ENCODE measurements around the gene RHBDD1. TPM values are rescaled to one million over a fixed set of nuclear protein-coding genes. Genes with fewer than 3 reads are reported as not detected.

The RHBDD1 gene
- total RNA-seq, 3 donors from 2014 or later (not counting 1 experiment from before 2014, with no cell fraction given), result 33.7 to 49.7 (median 47.7) TPM

DNA sequence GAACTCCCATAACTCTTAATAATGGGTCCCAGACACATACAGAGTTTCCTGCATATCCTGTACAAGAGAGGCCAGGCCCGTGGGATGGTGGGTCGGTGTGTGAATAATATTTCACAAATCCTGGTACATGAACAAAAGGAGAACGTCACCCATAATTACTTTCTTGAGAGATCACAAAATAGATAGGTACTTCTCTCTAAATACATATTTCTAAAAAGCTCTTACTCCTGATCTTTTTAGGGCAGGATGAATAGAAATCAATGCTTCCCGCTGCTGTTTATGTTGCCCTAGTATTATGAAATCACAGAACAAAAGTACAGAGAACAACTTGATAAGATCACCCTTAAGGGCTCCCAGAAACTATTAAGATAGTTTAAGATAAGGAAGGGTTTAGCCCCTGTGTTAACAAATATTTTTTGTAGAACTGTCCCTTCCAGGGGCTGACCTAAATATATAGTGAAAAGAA lies 41.6 kb upstream of the RHBDD1 start:
- no peaks in the 10 kb centered on the region for H3K9me3 Mint-ChIP-seq
- H3K4me3 Mint-ChIP-seq, result peak overlapping the region; percentile 7
- peaks cover 21 to 36% of the 10 kb centered on the region in 2 donors for H3K27me3 Mint-ChIP-seq (ENCODE audit: low read depth in 2 of 2)
- H3K4me3 ChIP-seq (ENCODE audit: low read length), result no peak overlapping the region
- H3K4me1 ChIP-seq (ENCODE audit: control insufficient read depth, insufficient read depth, low read length), result peaks cover 30% of the 10 kb centered on the region
- H3K9me3 ChIP-seq (ENCODE audit: control insufficient read depth, insufficient read depth, low read length), result no peaks in the 10 kb centered on the region
- H3K4me1 Mint-ChIP-seq, result peaks cover 9 to 14% of the 10 kb centered on the region in 2 donors
- peaks cover 11% of the 10 kb centered on the region for H3K27me3 ChIP-seq (ENCODE audit: control insufficient read depth, insufficient read depth, low read length)
- no peaks in the 10 kb centered on the region for H3K36me3 ChIP-seq (ENCODE audit: control insufficient read depth, insufficient read depth, low read length)
- H3K36me3 Mint-ChIP-seq, result no peaks in the 10 kb centered on the region
- intact Hi-C loops (cut with micrococcal nuclease), result no loop called here
- DNase-seq, result no peak
- ATAC-seq, result no peak
- TF ChIP-seq, protein P1, sequence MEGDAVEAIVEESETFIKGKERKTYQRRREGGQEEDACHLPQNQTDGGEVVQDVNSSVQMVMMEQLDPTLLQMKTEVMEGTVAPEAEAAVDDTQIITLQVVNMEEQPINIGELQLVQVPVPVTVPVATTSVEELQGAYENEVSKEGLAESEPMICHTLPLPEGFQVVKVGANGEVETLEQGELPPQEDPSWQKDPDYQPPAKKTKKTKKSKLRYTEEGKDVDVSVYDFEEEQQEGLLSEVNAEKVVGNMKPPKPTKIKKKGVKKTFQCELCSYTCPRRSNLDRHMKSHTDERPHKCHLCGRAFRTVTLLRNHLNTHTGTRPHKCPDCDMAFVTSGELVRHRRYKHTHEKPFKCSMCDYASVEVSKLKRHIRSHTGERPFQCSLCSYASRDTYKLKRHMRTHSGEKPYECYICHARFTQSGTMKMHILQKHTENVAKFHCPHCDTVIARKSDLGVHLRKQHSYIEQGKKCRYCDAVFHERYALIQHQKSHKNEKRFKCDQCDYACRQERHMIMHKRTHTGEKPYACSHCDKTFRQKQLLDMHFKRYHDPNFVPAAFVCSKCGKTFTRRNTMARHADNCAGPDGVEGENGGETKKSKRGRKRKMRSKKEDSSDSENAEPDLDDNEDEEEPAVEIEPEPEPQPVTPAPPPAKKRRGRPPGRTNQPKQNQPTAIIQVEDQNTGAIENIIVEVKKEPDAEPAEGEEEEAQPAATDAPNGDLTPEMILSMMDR (IDR thresholded peaks at IDR 0.05), result no peak
- no peak overlapping the region for H3K27ac Mint-ChIP-seq
- WGBS (ENCODE audit: insufficient coverage), result 100% methylated on average over 2 of the region's 4 CpGs
- no peak overlapping the region for H3K27ac ChIP-seq (ENCODE audit: low read length)

DNA sequence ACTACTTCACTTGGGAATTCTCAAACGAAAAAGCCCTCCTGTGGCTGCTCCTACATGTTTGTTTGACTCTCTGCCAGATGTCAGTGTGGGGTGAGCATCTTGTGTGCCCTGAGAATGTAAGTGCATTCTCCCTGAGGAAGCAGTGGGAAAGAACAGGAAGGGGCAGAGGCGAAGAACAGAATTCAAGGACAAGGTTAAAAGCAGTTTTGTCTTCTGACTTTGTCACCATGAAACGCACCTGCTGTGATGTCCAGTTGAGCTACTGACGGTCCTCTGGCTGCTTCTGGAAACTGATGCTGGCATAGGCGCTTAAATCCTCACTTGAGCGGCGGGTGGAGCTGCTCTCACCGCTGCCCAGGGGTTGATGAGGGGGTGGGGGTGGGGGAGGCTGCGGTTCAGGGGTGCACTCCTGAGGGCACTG lies 41.1 kb upstream of the RHBDD1 start:
- DNase-seq (no peak), ATAC-seq (no peak)
- H3K4me1 Mint-ChIP-seq, result peaks cover 9 to 14% of the 10 kb centered on the region in 2 donors
- TF ChIP-seq, protein P1 (IDR thresholded peaks at IDR 0.05), result no peak
- Histone ChIP-seq H3K27ac (ENCODE audit: low read length) (no peak overlapping the region), H3K27me3 (ENCODE audit: control insufficient read depth, insufficient read depth, low read length) (peaks cover 11% of the 10 kb centered on the region), H3K36me3 (ENCODE audit: control insufficient read depth, insufficient read depth, low read length) (no peaks in the 10 kb centered on the region), H3K4me1 (ENCODE audit: control insufficient read depth, insufficient read depth, low read length) (peaks cover 31% of the 10 kb centered on the region), H3K4me3 (ENCODE audit: low read length) (no peak overlapping the region), H3K9me3 (ENCODE audit: control insufficient read depth, insufficient read depth, low read length) (no peaks in the 10 kb centered on the region)
- H3K27ac Mint-ChIP-seq, result no peak overlapping the region
- peaks cover 19 to 31% of the 10 kb centered on the region in 2 donors for H3K27me3 Mint-ChIP-seq (ENCODE audit: low read depth in 2 of 2)
- no peaks in the 10 kb centered on the region for H3K9me3 Mint-ChIP-seq
- WGBS (ENCODE audit: insufficient coverage), result 85% methylated on average over 5 of the region's 9 CpGs
- H3K4me3 Mint-ChIP-seq, result no peak overlapping the region
- no peaks in the 10 kb centered on the region for H3K36me3 Mint-ChIP-seq
- intact Hi-C loops (cut with micrococcal nuclease), result no loop called here

DNA sequence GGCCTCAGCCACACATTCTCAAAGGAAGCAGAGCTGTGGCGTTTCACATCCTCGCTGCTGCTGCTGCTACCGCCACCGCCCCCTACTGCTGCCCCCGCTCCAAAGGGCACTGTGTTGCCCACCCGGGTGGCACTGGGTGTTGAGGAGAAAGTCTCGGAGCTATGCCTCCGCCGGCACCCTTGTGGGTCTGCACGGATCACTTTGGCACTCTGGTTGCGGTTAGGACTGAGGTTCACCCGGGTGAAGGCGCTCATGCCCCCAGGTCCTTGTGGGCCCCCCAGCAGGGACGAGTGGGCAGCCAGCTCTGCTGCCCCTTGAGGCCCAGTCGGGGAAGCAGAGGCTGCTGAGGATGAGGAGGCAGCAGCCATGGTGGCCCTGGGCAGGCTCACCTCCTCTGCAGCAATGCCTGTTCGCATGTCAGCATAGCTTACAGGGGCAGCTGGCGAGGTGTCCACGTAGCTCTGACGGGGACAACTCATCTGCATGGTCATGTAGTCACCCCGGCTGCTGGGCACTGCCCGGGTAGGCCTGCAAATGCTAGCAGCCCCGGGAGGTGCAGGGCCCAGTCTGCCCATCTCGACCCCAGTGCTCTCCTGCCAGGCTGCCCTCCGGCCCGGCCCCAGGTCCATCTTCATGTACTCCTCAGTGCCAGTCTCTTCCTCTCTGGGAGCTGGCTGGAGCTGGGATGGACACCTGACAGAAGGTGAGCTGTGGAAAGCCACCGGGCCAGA lies 40.4 kb upstream of the RHBDD1 start:
- ATAC-seq (no peak), DNase-seq (no peak)
- Histone ChIP-seq H3K9me3 (ENCODE audit: control insufficient read depth, insufficient read depth, low read length) (no peaks in the 10 kb centered on the region), H3K27ac (ENCODE audit: low read length) (no peak overlapping the region), H3K36me3 (ENCODE audit: control insufficient read depth, insufficient read depth, low read length) (no peaks in the 10 kb centered on the region), H3K4me3 (ENCODE audit: low read length) (no peak overlapping the region), H3K4me1 (ENCODE audit: control insufficient read depth, insufficient read depth, low read length) (peaks cover 37% of the 10 kb centered on the region), H3K27me3 (ENCODE audit: control insufficient read depth, insufficient read depth, low read length) (peaks cover 15% of the 10 kb centered on the region)
- Mint-ChIP-seq H3K36me3 (no peaks in the 10 kb centered on the region), H3K9me3 (no peaks in the 10 kb centered on the region), H3K4me3 (no peak overlapping the region), H3K27ac (no peak overlapping the region), H3K27me3 (ENCODE audit: low read depth in 2 of 2) (peaks cover 22 to 33% of the 10 kb centered on the region in 2 donors), H3K4me1 (peaks cover 9 to 20% of the 10 kb centered on the region in 2 donors)
- intact Hi-C loops (cut with micrococcal nuclease), result no loop called here
- TF ChIP-seq, protein P1 (IDR thresholded peaks at IDR 0.05), result no peak
- WGBS (ENCODE audit: insufficient coverage), result 90% methylated on average over 26 of the region's 26 CpGs

Measured in natural killer cell (primary cell).